B cell (primary cell): ENCODE results near the gene ATP11A. TPM values are rescaled to one million over a fixed set of nuclear protein-coding genes. Genes with fewer than 3 reads are reported as not detected.

Source experiments
- ATAC-seq: fragments of 200-7000 bp; cut with Tn5 transposase; one replicate; pipeline ENCODE4 v1.10.0; 2021; ENCODE audit warnings: low read depth, mild to moderate bottlenecking, moderate number of reproducible peaks, moderate library complexity
- CTCF ChIA-PET: fragments of 350-600 bp; sonication (Branson Sonifier 250); formaldehyde crosslinking; loops from one replicate; lab custom pipeline; 2021; ENCODE audit warnings: antibody characterized with exemption, inconsistent platforms; lab: Charles Lee
- POLR2A ChIA-PET: fragments of 350-600 bp; sonication (Branson Sonifier 250); formaldehyde crosslinking; loops from one replicate; lab custom pipeline; 2021; ENCODE audit warnings: antibody characterized with exemption; lab: Charles Lee
- DNase-seq: peaks from one replicate; pipeline ENCODE4 v3.0.0; 2013
- H2AFZ ChIP-seq: 2 replicates; pipeline ENCODE4 v1.6.1; 2012; ENCODE audit warnings: mild to moderate bottlenecking, low read depth, low read length; ENCODE audit not compliant: insufficient read depth, poor library complexity, severe bottlenecking
- H3K27ac ChIP-seq, 2 donors: 1 replicate in 1 of 2; 2 replicates in 1 of 2; pipeline ENCODE4 v1.5.1; 2012 to 2013; ENCODE audit warnings: low read length in 2 of 2, mild to moderate bottlenecking in 2 of 2, moderate library complexity in 1 of 2
- H3K27me3 ChIP-seq, 4 experiments: fragments of 200-600 bp in 1 of 4; sonication (generic) in 1 of 4; replicated peaks in 1 of 4; 1 replicate in 2 of 4; 2 replicates in 2 of 4; pipeline versions ENCODE4 v1.6.1 to v1.7.0; 2013 to 2016; ENCODE audit warnings: low read length in 3 of 4, mild to moderate bottlenecking in 2 of 4, mixed read lengths in 1 of 4, moderate library complexity in 1 of 4; ENCODE audit not compliant: insufficient read depth in 4 of 4, control insufficient read depth in 3 of 4; ENCODE audit errors: control extremely low read depth in 1 of 4
- H3K36me3 ChIP-seq, 2 experiments: replicated peaks in 1 of 2; 1 replicate in 1 of 2; 2 replicates in 1 of 2; pipeline versions ENCODE4 v1.6.1 to v1.7.1; 2013; ENCODE audit warnings: low read length in 1 of 2; ENCODE audit not compliant: insufficient read depth in 2 of 2, control insufficient read depth in 1 of 2; ENCODE audit errors: control extremely low read depth in 1 of 2, extremely low read depth in 1 of 2
- H3K4me1 ChIP-seq, 2 donors: fragments of 200-600 bp in 1 of 2; sonication (generic) in 1 of 2; 1 replicate in 1 of 2; 2 replicates in 1 of 2; pipeline versions ENCODE4 v1.5.1 to v1.6.1; 2013 to 2017; ENCODE audit warnings: low read length in 2 of 2; ENCODE audit not compliant: control insufficient read depth in 2 of 2, insufficient read depth in 2 of 2
- H3K4me2 ChIP-seq: replicated peaks from 2 replicates; pipeline ENCODE3; 2012; ENCODE audit warnings: mild to moderate bottlenecking, low read depth, low read length; ENCODE audit not compliant: poor library complexity, severe bottlenecking
- H3K4me3 ChIP-seq, 5 experiments: fragments of 200-600 bp in 1 of 5; sonication (generic) in 1 of 5; 1 replicate in 3 of 5; 2 replicates in 2 of 5; pipeline versions ENCODE4 v1.5.1 to v1.7.0; 2011 to 2016; ENCODE audit warnings: low read length in 4 of 5, mild to moderate bottlenecking in 4 of 5, low read depth in 2 of 5, control low read depth in 1 of 5, moderate library complexity in 1 of 5; ENCODE audit not compliant: insufficient read depth in 1 of 5; ENCODE audit errors: control extremely low read depth in 1 of 5, extremely low read depth in 1 of 5
- H3K79me2 ChIP-seq: fragments of 200-600 bp; sonication (generic); one replicate; pipeline ENCODE4 v1.6.0; 2016; ENCODE audit warnings: low read length; ENCODE audit not compliant: control insufficient read depth, insufficient read depth
- H3K9ac ChIP-seq: fragments of 200-600 bp; sonication (generic); 2 replicates; pipeline ENCODE4 v1.6.1; 2017; ENCODE audit warnings: mild to moderate bottlenecking, low read length, moderate library complexity
- H3K9me3 ChIP-seq, 3 donors: one replicate each; pipeline versions ENCODE4 v1.6.1 to v1.7.1; 2013; ENCODE audit warnings: low read length in 2 of 3; ENCODE audit not compliant: control insufficient read depth in 2 of 3, insufficient read depth in 1 of 3; ENCODE audit errors: control extremely low read depth in 1 of 3
- H4K20me1 ChIP-seq: 2 replicates; pipeline ENCODE4 v1.6.0; 2012; ENCODE audit warnings: mild to moderate bottlenecking, low read length; ENCODE audit not compliant: insufficient read depth, control insufficient read depth, poor library complexity, severe bottlenecking
- H3K27ac Mint-ChIP-seq: one replicate; pipeline ENCODE4 v1.8.0; 2021; ENCODE audit warnings: mixed read lengths
- H3K27me3 Mint-ChIP-seq: one replicate; pipeline ENCODE4 v1.8.0; 2021; ENCODE audit warnings: mixed read lengths
- H3K4me1 Mint-ChIP-seq: one replicate; pipeline ENCODE4 v1.8.0; 2021; ENCODE audit warnings: mixed read lengths
- H3K4me3 Mint-ChIP-seq: one replicate; pipeline ENCODE4 v1.8.0; 2021; ENCODE audit warnings: mixed read lengths
- H3K9me3 Mint-ChIP-seq: one replicate; pipeline ENCODE4 v1.8.0; 2022; ENCODE audit warnings: mixed read lengths; ENCODE audit not compliant: insufficient read depth
- EZH2 ChIP-seq: IDR thresholded peaks from 2 replicates; pipeline ENCODE4 v1.6.1; 2012; ENCODE audit warnings: borderline replicate concordance, low read depth, mild to moderate bottlenecking, moderate library complexity, low read length; ENCODE audit not compliant: insufficient read depth, poor library complexity, severe bottlenecking
- WGBS: methylation state at CpG from one replicate; pipeline ENCODE4 v1.1.5; 2013; ENCODE audit warnings: missing lambda C conversion rate; ENCODE audit not compliant: insufficient coverage; 5-methylcytosine and 5-hydroxymethylcytosine counted together
- intact Hi-C: fragments of 100-400 bp; cut with micrococcal nuclease; formaldehyde crosslinking; loops from one replicate; pipeline ENCODE4 v1.10.0; 2022
- polyA plus RNA-seq: library from polyadenylated mRNA; depleted of rRNA; stranded (reverse); fragments of >200 nt; gene quantifications from 2 replicates; pipeline ENCODE4 v1.2.3, GENCODE V29; 2012
- total RNA-seq, 2 donors: library from RNA; stranded (reverse); fragments of 120-200 nt in 1 of 2; gene quantifications; 1 replicate in 1 of 2; 2 replicates in 1 of 2; pipeline versions ENCODE4 v1.2.3 to v1.2.4, GENCODE V29; 2013 to 2022
- TF ChIP-seq, protein P1 (sequence below): fragments of 200-600 bp; IDR thresholded peaks from one replicate; pipeline ENCODE4 v1.8.0; 2022; ENCODE audit warnings: antibody characterized with exemption, mild to moderate bottlenecking

ATP11A gene
- total and polyA plus RNA-seq, 2 donors (not counting 1 experiment from before 2014, with no cell fraction given), result 36.9 to 60.3 TPM

DNA sequence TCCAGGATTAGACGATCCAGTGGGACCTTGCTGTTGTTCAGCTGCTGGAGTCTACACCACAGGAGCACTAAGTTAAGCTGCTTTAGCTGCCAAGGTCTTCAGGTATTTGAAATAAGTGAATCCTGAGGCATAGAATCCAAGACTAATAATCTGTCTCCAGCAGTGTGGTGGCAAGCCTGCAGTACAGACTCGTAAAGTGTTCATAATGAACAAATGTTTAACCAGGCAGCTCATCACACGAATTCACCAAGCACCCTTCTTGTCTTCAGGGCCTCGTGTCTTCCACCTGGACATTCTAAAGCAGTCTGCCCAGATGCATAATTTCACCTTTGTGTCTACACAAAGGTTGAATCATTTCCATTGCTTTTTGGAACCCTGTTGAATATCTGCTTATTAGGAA is 5.3 kb downstream of the ATP11A start:
- Mint-ChIP-seq H3K27me3 (peaks cover 6% of the 10 kb centered on the region), H3K4me3 (no peak overlapping the region), H3K4me1 (peaks cover 34% of the 10 kb centered on the region), H3K9me3 (no peaks in the 10 kb centered on the region), H3K27ac (no peak overlapping the region)
- Histone ChIP-seq H3K27ac (no peak overlapping the region), H3K4me1 (peaks cover 9 to 14% of the 10 kb centered on the region in 2 donors), H3K4me3 (no peak overlapping the region), H3K9ac (no peak overlapping the region), H3K36me3 (no peaks in the 10 kb centered on the region), H3K9me3 (no peaks in the 10 kb centered on the region), H3K79me2 (peaks cover 42% of the 10 kb centered on the region), H2AFZ (no peak overlapping the region), H3K4me2 (no peak overlapping the region), H3K27me3 (peaks cover 0 to 7% (median 0%) of the 10 kb centered on the region in 4 experiments), H4K20me1 (peaks cover 15% of the 10 kb centered on the region)
- TF ChIP-seq EZH2, result no peak
- TF ChIP-seq, protein P1, sequence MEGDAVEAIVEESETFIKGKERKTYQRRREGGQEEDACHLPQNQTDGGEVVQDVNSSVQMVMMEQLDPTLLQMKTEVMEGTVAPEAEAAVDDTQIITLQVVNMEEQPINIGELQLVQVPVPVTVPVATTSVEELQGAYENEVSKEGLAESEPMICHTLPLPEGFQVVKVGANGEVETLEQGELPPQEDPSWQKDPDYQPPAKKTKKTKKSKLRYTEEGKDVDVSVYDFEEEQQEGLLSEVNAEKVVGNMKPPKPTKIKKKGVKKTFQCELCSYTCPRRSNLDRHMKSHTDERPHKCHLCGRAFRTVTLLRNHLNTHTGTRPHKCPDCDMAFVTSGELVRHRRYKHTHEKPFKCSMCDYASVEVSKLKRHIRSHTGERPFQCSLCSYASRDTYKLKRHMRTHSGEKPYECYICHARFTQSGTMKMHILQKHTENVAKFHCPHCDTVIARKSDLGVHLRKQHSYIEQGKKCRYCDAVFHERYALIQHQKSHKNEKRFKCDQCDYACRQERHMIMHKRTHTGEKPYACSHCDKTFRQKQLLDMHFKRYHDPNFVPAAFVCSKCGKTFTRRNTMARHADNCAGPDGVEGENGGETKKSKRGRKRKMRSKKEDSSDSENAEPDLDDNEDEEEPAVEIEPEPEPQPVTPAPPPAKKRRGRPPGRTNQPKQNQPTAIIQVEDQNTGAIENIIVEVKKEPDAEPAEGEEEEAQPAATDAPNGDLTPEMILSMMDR, result no peak
- DNase-seq (no peak), ATAC-seq (no peak)
- ChIA-PET CTCF (interaction anchor here (1.2 to 1.5 kb wide), 2 partner anchors 178 to 179 kb away, joined by 3 to 5 read pairs; no protein-coding TSS in a partner anchor), POLR2A (no interaction called here)
- intact Hi-C loops, result no loop called here
- WGBS, result 96% methylated on average over 4 of the region's 4 CpGs

DNA sequence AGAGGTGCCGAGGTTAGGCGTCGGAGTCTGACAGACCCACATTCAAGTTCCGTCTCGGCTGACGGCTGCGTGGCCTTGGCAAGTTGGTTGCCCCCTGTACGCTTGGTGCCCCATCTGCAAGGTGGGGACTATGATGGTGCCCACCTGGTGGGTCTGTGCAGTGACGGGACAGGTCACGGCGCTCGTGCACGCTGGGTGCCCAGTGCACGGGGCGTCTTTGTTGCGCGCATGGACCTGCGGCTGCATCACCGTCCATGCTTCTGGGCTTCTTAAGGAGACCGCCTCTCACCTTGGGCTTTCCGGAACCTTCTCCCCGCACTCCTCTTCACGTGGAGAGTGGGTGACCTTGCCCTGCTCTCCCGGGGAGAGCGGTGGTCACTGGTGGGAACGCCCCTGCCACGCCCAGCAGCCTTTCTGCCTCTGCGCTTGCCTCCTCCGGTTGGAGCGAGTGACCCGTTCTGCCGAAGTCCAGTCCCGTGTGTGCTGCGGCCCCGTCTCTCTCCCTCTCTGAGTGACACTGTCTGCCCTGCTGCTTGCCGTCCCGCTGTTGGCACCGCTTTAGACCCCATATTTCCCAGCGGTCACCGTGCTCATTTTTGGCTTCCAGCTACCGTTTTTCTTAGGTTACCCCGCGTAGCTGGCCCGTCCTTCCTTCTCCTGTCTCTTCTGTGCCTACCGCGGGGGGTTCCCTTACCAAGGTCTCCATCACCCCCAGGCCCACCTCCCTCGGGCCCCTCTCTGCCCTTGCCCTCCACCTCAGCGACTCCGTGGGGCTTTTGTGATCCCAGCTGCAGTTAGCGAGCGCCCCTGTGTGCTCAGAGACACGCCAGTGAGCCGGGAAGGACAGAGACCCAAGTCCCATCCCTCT is 6.4 kb downstream of the ATP11A start:
- H2AFZ ChIP-seq, result no peak overlapping the region
- CTCF ChIA-PET, result no interaction called here
- no peak overlapping the region for H3K27ac Mint-ChIP-seq
- 98% methylated on average over 53 of the region's 53 CpGs for WGBS
- no peak overlapping the region for H3K27ac ChIP-seq
- H4K20me1 ChIP-seq, result peaks cover 15% of the 10 kb centered on the region
- H3K79me2 ChIP-seq, result peaks cover 51% of the 10 kb centered on the region
- no peak for ATAC-seq
- peaks cover 28% of the 10 kb centered on the region for H3K4me1 Mint-ChIP-seq
- TF ChIP-seq, protein P1, result no peak
- TF ChIP-seq EZH2, result no peak
- intact Hi-C loops, result no loop called here
- H3K36me3 ChIP-seq, result no peaks in the 10 kb centered on the region
- H3K9me3 Mint-ChIP-seq, result no peaks in the 10 kb centered on the region
- H3K4me3 Mint-ChIP-seq, result no peak overlapping the region
- H3K9me3 ChIP-seq, result no peaks in the 10 kb centered on the region
- H3K9ac ChIP-seq, result no peak overlapping the region
- no peak overlapping the region for H3K4me3 ChIP-seq
- H3K27me3 ChIP-seq, result peaks cover 0 to 7% (median 0%) of the 10 kb centered on the region in 4 experiments
- peaks cover 6% of the 10 kb centered on the region for H3K27me3 Mint-ChIP-seq
- no peak overlapping the region for H3K4me2 ChIP-seq
- DNase-seq, result no peak
- peaks cover 8% of the 10 kb centered on the region in 2 donors for H3K4me1 ChIP-seq
- POLR2A ChIA-PET, result no interaction called here
